Measurements from ENCODE around the gene RNF227.

GRCh38 chr17:7911116-7911515 is 5.0 kb downstream of the RNF227 start:
- no peak for TF ChIP-seq BRCA1 (IDR thresholded peaks at IDR 0.05; ENCODE audit: low read depth, low read length)
- TF ChIP-seq, protein P1, sequence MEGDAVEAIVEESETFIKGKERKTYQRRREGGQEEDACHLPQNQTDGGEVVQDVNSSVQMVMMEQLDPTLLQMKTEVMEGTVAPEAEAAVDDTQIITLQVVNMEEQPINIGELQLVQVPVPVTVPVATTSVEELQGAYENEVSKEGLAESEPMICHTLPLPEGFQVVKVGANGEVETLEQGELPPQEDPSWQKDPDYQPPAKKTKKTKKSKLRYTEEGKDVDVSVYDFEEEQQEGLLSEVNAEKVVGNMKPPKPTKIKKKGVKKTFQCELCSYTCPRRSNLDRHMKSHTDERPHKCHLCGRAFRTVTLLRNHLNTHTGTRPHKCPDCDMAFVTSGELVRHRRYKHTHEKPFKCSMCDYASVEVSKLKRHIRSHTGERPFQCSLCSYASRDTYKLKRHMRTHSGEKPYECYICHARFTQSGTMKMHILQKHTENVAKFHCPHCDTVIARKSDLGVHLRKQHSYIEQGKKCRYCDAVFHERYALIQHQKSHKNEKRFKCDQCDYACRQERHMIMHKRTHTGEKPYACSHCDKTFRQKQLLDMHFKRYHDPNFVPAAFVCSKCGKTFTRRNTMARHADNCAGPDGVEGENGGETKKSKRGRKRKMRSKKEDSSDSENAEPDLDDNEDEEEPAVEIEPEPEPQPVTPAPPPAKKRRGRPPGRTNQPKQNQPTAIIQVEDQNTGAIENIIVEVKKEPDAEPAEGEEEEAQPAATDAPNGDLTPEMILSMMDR (IDR thresholded peaks at IDR 0.05; ENCODE audit: control extremely low read depth in 1 of 3, insufficient read depth in 1 of 3, low read depth in 1 of 3, low read length in 3 of 3): no peak
- no peak for TF ChIP-seq TAF7 (optimal IDR thresholded peaks at IDR 0.05; ENCODE audit: borderline replicate concordance, low read depth, low read length)
- TF ChIP-seq CREB1 (IDR thresholded peaks at IDR 0.05): no peak
- no peak for TF ChIP-seq POLR2A (IDR thresholded peaks at IDR 0.05; ENCODE audit: control extremely low read depth in 1 of 2, low read depth in 2 of 2, low read length in 2 of 2)
- TF ChIP-seq RXRA (IDR thresholded peaks at IDR 0.05; ENCODE audit: insufficient read depth, low read depth, low read length): no peak
- no peak for TF ChIP-seq KDM1A (IDR thresholded peaks at IDR 0.05; ENCODE audit: borderline replicate concordance, low read length)
- TF ChIP-seq JUND (IDR thresholded peaks at IDR 0.05; ENCODE audit: low read length): no peak

All from H1 (cell line).